Mesenchymal stem cell (in vitro differentiated cells and primary cell): ENCODE results near the gene ZNF584.

ENCODE experiments used
- DNase-seq: peaks from one replicate; pipeline ENCODE4 v3.0.0-alpha.2; 2013
- H2AFZ ChIP-seq: one replicate; pipeline ENCODE4 v1.6.1; 2013; ENCODE audit warnings: low read depth, mild to moderate bottlenecking, control low read depth, inconsistent platforms, low read length, moderate library complexity
- H2AK5ac ChIP-seq: 2 replicates; pipeline ENCODE4 v1.6.1; 2013; ENCODE audit warnings: low read length, moderate library complexity, mild to moderate bottlenecking, inconsistent platforms; ENCODE audit not compliant: severe bottlenecking
- H2BK120ac ChIP-seq: one replicate; pipeline ENCODE4 v1.6.1; 2013; ENCODE audit warnings: low read depth, mild to moderate bottlenecking, inconsistent platforms, low read length, moderate library complexity
- H2BK12ac ChIP-seq, 2 experiments: one replicate each; pipeline ENCODE4 v1.6.1; 2013; ENCODE audit warnings: inconsistent platforms in 2 of 2, low read length in 2 of 2, mild to moderate bottlenecking in 2 of 2, moderate library complexity in 2 of 2, control low read depth in 1 of 2
- H2BK15ac ChIP-seq: one replicate; pipeline ENCODE4 v1.6.1; 2013; ENCODE audit warnings: mild to moderate bottlenecking, low read depth, inconsistent platforms; ENCODE audit not compliant: poor library complexity, severe bottlenecking
- H2BK5ac ChIP-seq: 2 replicates; pipeline ENCODE4 v1.6.1; 2013; ENCODE audit warnings: low read depth, mild to moderate bottlenecking, low read length, control low read depth, inconsistent platforms; ENCODE audit not compliant: poor library complexity, severe bottlenecking
- H3K14ac ChIP-seq, 2 experiments: one replicate each; pipeline ENCODE4 v1.6.1; 2013; ENCODE audit warnings: inconsistent platforms in 2 of 2, low read length in 2 of 2, control low read depth in 1 of 2, mild to moderate bottlenecking in 1 of 2, moderate library complexity in 1 of 2
- H3K18ac ChIP-seq, 2 experiments: one replicate each; pipeline ENCODE4 v1.6.1; 2013; ENCODE audit warnings: inconsistent platforms in 2 of 2, low read length in 2 of 2, control low read depth in 1 of 2, low read depth in 1 of 2, mild to moderate bottlenecking in 1 of 2
- H3K23ac ChIP-seq, 2 experiments: one replicate each; pipeline ENCODE4 v1.6.1; 2013; ENCODE audit warnings: inconsistent platforms in 2 of 2, low read length in 2 of 2, mild to moderate bottlenecking in 2 of 2, moderate library complexity in 2 of 2, control low read depth in 1 of 2
- H3K27ac ChIP-seq: 2 replicates; pipeline ENCODE4 v1.5.1; 2013; ENCODE audit warnings: mild to moderate bottlenecking, moderate library complexity, low read length, control low read depth, inconsistent platforms; ENCODE audit not compliant: poor library complexity, severe bottlenecking
- H3K27me3 ChIP-seq, 2 experiments: 2 replicates each; pipeline versions ENCODE4 v1.6.1 to v1.7.0; 2013; ENCODE audit warnings: low read length in 2 of 2, mild to moderate bottlenecking in 2 of 2, moderate library complexity in 2 of 2, control low read depth in 1 of 2, inconsistent platforms in 1 of 2; ENCODE audit not compliant: control insufficient read depth in 1 of 2, insufficient read depth in 1 of 2
- H3K36me3 ChIP-seq, 2 experiments: 2 replicates each; pipeline versions ENCODE4 v1.6.1 to v1.7.0; 2013; ENCODE audit warnings: low read length in 2 of 2, control low read depth in 1 of 2, inconsistent platforms in 1 of 2, low read depth in 1 of 2, mild to moderate bottlenecking in 1 of 2; ENCODE audit not compliant: insufficient read depth in 2 of 2, control insufficient read depth in 1 of 2
- H3K4ac ChIP-seq, 2 experiments: one replicate each; pipeline ENCODE4 v1.6.1; 2013; ENCODE audit warnings: inconsistent platforms in 2 of 2, low read length in 2 of 2, mild to moderate bottlenecking in 2 of 2, moderate library complexity in 2 of 2, control low read depth in 1 of 2, low read depth in 1 of 2
- H3K4me1 ChIP-seq: 2 replicates; pipeline ENCODE4 v1.6.1; 2013; ENCODE audit warnings: low read depth, low read length, control low read depth; ENCODE audit not compliant: control insufficient read depth, insufficient read depth
- H3K4me2 ChIP-seq: 2 replicates; pipeline ENCODE4 v1.6.1; 2013; ENCODE audit warnings: low read length, mild to moderate bottlenecking, inconsistent platforms; ENCODE audit not compliant: poor library complexity, severe bottlenecking
- H3K4me3 ChIP-seq, 2 experiments: 2 replicates each; pipeline versions ENCODE4 v1.5.1 to v1.7.0; 2013; ENCODE audit warnings: low read length in 2 of 2, mild to moderate bottlenecking in 2 of 2, control low read depth in 1 of 2, low read depth in 1 of 2; ENCODE audit not compliant: insufficient read depth in 1 of 2
- H3K79me1 ChIP-seq: replicated peaks from 2 replicates; pipeline ENCODE4 v1.6.1; 2013; ENCODE audit warnings: mild to moderate bottlenecking, control low read depth, low read length, inconsistent platforms; ENCODE audit not compliant: poor library complexity, severe bottlenecking
- H3K9ac ChIP-seq: 2 replicates; pipeline ENCODE4 v1.7.0; 2013; ENCODE audit warnings: mild to moderate bottlenecking, low read length, moderate library complexity
- H3K9me3 ChIP-seq: 2 replicates; pipeline ENCODE4 v1.7.0; 2013; ENCODE audit warnings: mild to moderate bottlenecking, low read length; ENCODE audit not compliant: control insufficient read depth
- H4K8ac ChIP-seq: one replicate; pipeline ENCODE4 v1.6.1; 2013; ENCODE audit warnings: inconsistent platforms, mild to moderate bottlenecking, low read length, moderate library complexity
- H4K91ac ChIP-seq: one replicate; pipeline ENCODE4 v1.6.1; 2013; ENCODE audit warnings: mild to moderate bottlenecking, low read length, inconsistent platforms
- WGBS: methylation state at CpG from one replicate; pipeline ENCODE4 v1.1.7; 2013; ENCODE audit warnings: mixed read lengths; 5-methylcytosine and 5-hydroxymethylcytosine counted together

The ZNF584 gene

GRCh38 chr19:58400316-58400915, 8.0 kb upstream of the ZNF584 start:
- Histone ChIP-seq H3K79me1 (peaks cover 4% of the 10 kb centered on the region), H4K8ac (peak overlapping the region; percentile 20), H2BK12ac (peak overlapping the region in 1 of 2 experiments; percentile 78), H2BK5ac (no peak overlapping the region), H3K23ac (no peak overlapping the region), H3K14ac (peak overlapping the region in 1 of 2 experiments; percentile 78), H3K4ac (peak overlapping the region in 1 of 2 experiments; percentile 83), H3K27me3 (peaks cover 0 to 8% of the 10 kb centered on the region in 2 experiments), H4K91ac (peak overlapping the region; percentile 58), H3K36me3 (peaks cover under 1 to 23% of the 10 kb centered on the region in 2 experiments), H3K18ac (peak overlapping the region; percentile 38 to 70), H3K27ac (no peak overlapping the region), H3K9me3 (no peaks in the 10 kb centered on the region), H3K4me1 (peaks cover 19% of the 10 kb centered on the region), H3K9ac (peak overlapping the region; percentile 86), H2AFZ (no peak overlapping the region), H2BK120ac (no peak overlapping the region), H3K4me2 (peak overlapping the region; percentile 65), H2AK5ac (peak overlapping the region; percentile 33), H2BK15ac (no peak overlapping the region), H3K4me3 (peak overlapping the region; percentile 39 to 91)
- DNase-seq = no peak
- 85% methylated on average over 18 of the region's 18 CpGs for WGBS

- H3K23ac ChIP-seq = no peak overlapping the region
- no peak overlapping the region for H2BK5ac ChIP-seq
- WGBS = 5% methylated on average over 64 of the region's 80 CpGs
- peak overlapping the region; percentile 20 for H4K8ac ChIP-seq
- DNase-seq = peak; percentile 99
- H3K9me3 ChIP-seq = no peaks in the 10 kb centered on the region
- H3K36me3 ChIP-seq = peaks cover 0 to 15% of the 10 kb centered on the region in 2 experiments
- H3K4ac ChIP-seq = peak overlapping the region in 1 of 2 experiments; percentile 83
- H3K27me3 ChIP-seq = peaks cover 0 to 8% of the 10 kb centered on the region in 2 experiments
- H2BK15ac ChIP-seq = peak overlapping the region; percentile 65
- peak overlapping the region; percentile 38 to 70 for H3K18ac ChIP-seq
- H3K27ac ChIP-seq = no peak overlapping the region
- H2BK120ac ChIP-seq = no peak overlapping the region
- peak overlapping the region in 1 of 2 experiments; percentile 78 for H2BK12ac ChIP-seq
- H2AK5ac ChIP-seq = no peak overlapping the region
- peak overlapping the region; percentile 65 to 91 for H3K4me3 ChIP-seq
- peak overlapping the region; percentile 65 for H3K4me2 ChIP-seq
- H3K14ac ChIP-seq = peak overlapping the region in 1 of 2 experiments; percentile 78
- H2AFZ ChIP-seq = peak overlapping the region; percentile 16
- peaks cover 4% of the 10 kb centered on the region for H3K79me1 ChIP-seq
- H3K4me1 ChIP-seq = peaks cover 14% of the 10 kb centered on the region
- peak overlapping the region; percentile 58 for H4K91ac ChIP-seq
- peak overlapping the region; percentile 90 for H3K9ac ChIP-seq
Observed at GRCh38 chr19:58400916-58401839, 7.3 kb upstream of the ZNF584 start.

DNA sequence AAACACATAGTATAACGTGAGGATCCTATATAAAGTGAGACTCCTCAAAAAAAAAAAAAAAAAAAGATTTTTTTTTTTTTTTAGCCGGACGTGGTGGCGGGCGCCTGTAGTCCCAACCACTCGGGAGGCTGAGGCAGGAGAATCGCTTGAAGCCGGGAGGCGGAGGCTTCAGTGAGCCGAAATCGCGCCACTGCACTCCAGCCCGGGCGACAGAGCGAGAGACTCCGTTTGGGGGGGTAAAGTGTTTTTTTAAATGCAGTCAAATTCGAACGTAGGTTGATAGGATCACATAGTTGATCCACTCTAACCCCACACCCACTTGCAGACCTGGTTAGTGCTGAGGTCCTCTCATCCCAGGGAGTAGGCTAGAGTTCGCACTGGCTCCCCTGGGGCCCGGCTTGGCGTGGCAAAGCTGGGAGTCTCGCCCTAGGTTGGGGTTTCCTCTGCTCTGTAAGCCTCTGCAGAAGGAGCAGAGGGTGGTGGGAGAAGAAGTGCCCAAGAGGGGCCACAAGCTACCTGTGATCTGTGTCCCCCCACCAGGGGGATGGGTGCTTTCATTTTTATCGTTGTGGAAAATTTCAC, 6.5 kb upstream of the ZNF584 start:
- H3K79me1 ChIP-seq = peaks cover 10% of the 10 kb centered on the region
- no peak overlapping the region for H4K8ac ChIP-seq
- H3K23ac ChIP-seq = peak overlapping the region in 1 of 2 experiments; percentile 88
- peak overlapping the region in 1 of 2 experiments; percentile 18 for H3K18ac ChIP-seq
- WGBS = 74% methylated on average over 17 of the region's 23 CpGs
- no peak overlapping the region for H3K27ac ChIP-seq
- H3K14ac ChIP-seq = no peak overlapping the region
- H3K9ac ChIP-seq = peak overlapping the region; percentile 90
- H3K4me3 ChIP-seq = peak overlapping the region in 1 of 2 experiments; percentile 91
- H2BK120ac ChIP-seq = no peak overlapping the region
- H3K4me2 ChIP-seq = peak overlapping the region; percentile 64
- no peak overlapping the region for H2BK15ac ChIP-seq
- H3K36me3 ChIP-seq = peaks cover 0 to 9% of the 10 kb centered on the region in 2 experiments
- peak overlapping the region in 1 of 2 experiments; percentile 51 for H2BK12ac ChIP-seq
- H3K27me3 ChIP-seq = peaks cover 0 to 7% of the 10 kb centered on the region in 2 experiments
- H3K4ac ChIP-seq = peak overlapping the region in 1 of 2 experiments; percentile 24
- H2BK5ac ChIP-seq = no peak overlapping the region
- H3K9me3 ChIP-seq = no peaks in the 10 kb centered on the region
- H4K91ac ChIP-seq = peak overlapping the region; percentile 66
- H2AFZ ChIP-seq = no peak overlapping the region
- peaks cover 12% of the 10 kb centered on the region for H3K4me1 ChIP-seq
- no peak overlapping the region for H2AK5ac ChIP-seq
- no peak for DNase-seq
